BE2C (cell line): ENCODE data around the gene TMEM86A.
"Not testable (repeated sequence)": the region's sequence is repeated elsewhere in the genome, so short reads cannot be mapped to it uniquely, and the experiment has no call there.

Experiments used
- DNase-seq: peaks from one replicate; pipeline ENCODE4 v3.0.0-alpha.2; 2020
- H3K27me3 ChIP-seq: fragments of 250-450 bp; sonication (Bioruptor Pico); 2 replicates; pipeline ENCODE4 v1.5.1; 2020; ENCODE audit warnings: mild to moderate bottlenecking
- H3K36me3 ChIP-seq: fragments of 250-450 bp; sonication (Bioruptor Pico); 2 replicates; pipeline ENCODE4 v1.5.1; 2020; ENCODE audit warnings: mild to moderate bottlenecking
- H3K4me1 ChIP-seq: fragments of 250-450 bp; sonication (Bioruptor Pico); 2 replicates; pipeline ENCODE4 v1.5.1; 2020
- H3K4me3 ChIP-seq: 2 replicates; pipeline ENCODE4 v1.5.1; 2011; ENCODE audit warnings: low read depth, low read length
- H3K9me3 ChIP-seq: fragments of 250-450 bp; sonication (Bioruptor Pico); 2 replicates; pipeline ENCODE4 v1.5.1; 2020
- TF ChIP-seq, protein P1 (sequence below): IDR thresholded peaks from 2 replicates; pipeline ENCODE4 v1.5.1; 2012; ENCODE audit warnings: mild to moderate bottlenecking, low read depth, low read length

TMEM86A gene

GRCh38 chr11:18682466-18682865 lies 16.1 kb upstream of the TMEM86A start:
- H3K4me3 ChIP-seq, result no peak overlapping the region
- no peaks in the 10 kb centered on the region for H3K4me1 ChIP-seq
- TF ChIP-seq, protein P1, sequence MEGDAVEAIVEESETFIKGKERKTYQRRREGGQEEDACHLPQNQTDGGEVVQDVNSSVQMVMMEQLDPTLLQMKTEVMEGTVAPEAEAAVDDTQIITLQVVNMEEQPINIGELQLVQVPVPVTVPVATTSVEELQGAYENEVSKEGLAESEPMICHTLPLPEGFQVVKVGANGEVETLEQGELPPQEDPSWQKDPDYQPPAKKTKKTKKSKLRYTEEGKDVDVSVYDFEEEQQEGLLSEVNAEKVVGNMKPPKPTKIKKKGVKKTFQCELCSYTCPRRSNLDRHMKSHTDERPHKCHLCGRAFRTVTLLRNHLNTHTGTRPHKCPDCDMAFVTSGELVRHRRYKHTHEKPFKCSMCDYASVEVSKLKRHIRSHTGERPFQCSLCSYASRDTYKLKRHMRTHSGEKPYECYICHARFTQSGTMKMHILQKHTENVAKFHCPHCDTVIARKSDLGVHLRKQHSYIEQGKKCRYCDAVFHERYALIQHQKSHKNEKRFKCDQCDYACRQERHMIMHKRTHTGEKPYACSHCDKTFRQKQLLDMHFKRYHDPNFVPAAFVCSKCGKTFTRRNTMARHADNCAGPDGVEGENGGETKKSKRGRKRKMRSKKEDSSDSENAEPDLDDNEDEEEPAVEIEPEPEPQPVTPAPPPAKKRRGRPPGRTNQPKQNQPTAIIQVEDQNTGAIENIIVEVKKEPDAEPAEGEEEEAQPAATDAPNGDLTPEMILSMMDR, result no peak
- H3K27me3 ChIP-seq, result no peaks in the 10 kb centered on the region
- H3K36me3 ChIP-seq, result no peaks in the 10 kb centered on the region
- H3K9me3 ChIP-seq, result no peaks in the 10 kb centered on the region
- no peak for DNase-seq

DNA sequence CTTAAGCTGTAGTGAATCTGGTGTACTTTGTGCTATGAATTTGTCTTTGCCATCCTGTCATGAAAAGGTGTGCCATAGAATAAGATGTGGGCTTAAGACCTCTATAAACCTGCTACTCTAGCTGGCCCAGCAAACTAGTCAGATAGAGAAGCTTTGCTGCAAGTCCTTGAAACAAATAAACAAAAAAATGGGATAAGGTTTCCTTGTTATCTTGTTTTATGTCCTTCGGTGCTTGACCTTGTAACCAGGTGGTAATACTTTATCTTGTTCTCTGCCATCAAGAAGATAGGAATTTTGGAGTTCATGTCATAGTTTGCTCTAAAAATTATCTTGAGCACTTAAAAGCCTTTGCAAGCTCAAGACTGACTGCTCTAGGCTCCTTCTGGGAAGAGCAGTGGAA lies 14.3 kb upstream of the TMEM86A start:
- Histone ChIP-seq H3K9me3 (no peaks in the 10 kb centered on the region), H3K4me3 (no peak overlapping the region), H3K4me1 (no peaks in the 10 kb centered on the region), H3K27me3 (no peaks in the 10 kb centered on the region), H3K36me3 (no peaks in the 10 kb centered on the region)
- no peak for DNase-seq
- TF ChIP-seq, protein P1, result no peak

GRCh38 chr11:18691467-18692140 lies 7.0 kb upstream of the TMEM86A start:
- H3K27me3 ChIP-seq, H3K4me3 ChIP-seq, H3K9me3 ChIP-seq, H3K36me3 ChIP-seq, H3K4me1 ChIP-seq, DNase-seq: not testable (repeated sequence)

DNA sequence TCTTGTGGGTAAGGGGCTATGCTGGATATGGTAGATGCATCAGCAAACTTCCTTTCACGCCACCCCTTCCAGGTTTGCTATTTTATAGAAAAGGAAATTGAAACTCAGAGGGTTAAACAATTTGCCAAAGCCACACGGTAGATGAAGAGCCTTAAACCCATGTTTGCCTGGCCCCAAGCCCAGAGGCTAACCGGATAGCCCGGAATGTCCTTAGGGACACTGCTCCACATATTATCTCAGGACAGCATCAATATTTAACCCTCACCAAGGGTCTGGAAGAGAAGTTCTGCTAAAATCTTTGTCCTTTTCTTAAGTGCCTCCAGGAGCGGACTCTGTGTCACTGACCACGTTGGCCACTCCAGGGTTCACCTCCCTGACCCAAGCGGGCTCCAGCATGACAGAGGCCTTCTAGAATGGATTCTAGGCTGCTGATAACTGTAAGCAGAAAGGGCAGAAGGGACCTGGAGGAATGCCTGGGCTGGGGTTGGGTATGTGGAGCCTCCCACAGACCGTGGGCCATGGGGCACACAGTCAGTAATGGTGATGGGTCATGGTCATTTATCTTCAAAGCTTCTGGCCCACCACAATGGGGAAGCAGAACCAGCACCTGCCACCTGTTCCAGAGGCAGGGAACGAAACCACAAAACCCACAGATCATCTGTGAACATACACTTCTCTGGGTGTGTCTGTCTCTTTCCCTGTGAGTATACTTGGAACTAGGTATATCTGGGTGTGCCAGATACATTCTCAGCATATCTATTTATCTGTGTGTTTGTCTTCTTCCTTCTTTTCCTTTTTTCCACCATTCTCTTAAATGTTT lies 5.4 kb upstream of the TMEM86A start:
- Histone ChIP-seq H3K4me3 (no peak overlapping the region), H3K4me1 (no peaks in the 10 kb centered on the region), H3K36me3 (no peaks in the 10 kb centered on the region), H3K27me3 (no peaks in the 10 kb centered on the region), H3K9me3 (no peaks in the 10 kb centered on the region)
- no peak for DNase-seq
- TF ChIP-seq, protein P1, result no peak

DNA sequence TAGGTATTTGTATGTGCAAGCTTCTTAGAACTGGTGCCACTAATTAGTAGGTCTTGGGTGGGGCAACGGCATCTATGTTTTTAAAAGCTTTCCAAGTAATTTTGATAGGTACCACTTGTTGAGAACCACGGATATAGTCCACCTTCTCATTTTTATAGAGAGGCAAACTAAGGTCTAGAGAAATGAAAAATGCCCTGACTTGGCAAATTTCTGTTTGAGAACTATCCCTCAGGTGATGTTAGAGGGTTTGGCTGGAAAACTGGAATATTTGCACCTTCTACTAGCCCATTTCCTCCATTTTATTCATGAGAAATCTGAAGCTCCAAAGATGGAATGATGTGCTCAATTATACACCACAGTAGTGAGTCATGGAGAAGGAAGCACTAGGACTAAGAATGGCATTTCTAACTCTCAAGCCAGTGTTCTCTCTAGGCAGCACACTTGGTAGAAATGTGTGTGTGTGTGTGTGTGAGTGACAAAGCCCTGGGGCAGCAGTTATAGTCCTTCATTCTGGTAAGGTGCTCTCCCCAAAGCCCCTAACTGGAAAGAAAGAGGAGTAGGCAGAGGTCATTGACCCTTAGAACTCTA lies 1.8 kb upstream of the TMEM86A start:
- Histone ChIP-seq H3K4me1 (no peaks in the 10 kb centered on the region), H3K36me3 (no peaks in the 10 kb centered on the region), H3K4me3 (no peak overlapping the region), H3K9me3 (no peaks in the 10 kb centered on the region), H3K27me3 (no peaks in the 10 kb centered on the region)
- TF ChIP-seq, protein P1, result no peak
- DNase-seq, result no peak

GRCh38 chr11:18697576-18697975 lies 1.0 kb upstream of the TMEM86A start:
- no peaks in the 10 kb centered on the region for H3K27me3 ChIP-seq
- H3K4me1 ChIP-seq, result no peaks in the 10 kb centered on the region
- no peaks in the 10 kb centered on the region for H3K36me3 ChIP-seq
- no peak overlapping the region for H3K4me3 ChIP-seq
- no peak for DNase-seq
- H3K9me3 ChIP-seq, result no peaks in the 10 kb centered on the region
- TF ChIP-seq, protein P1, result no peak
